HepG2 (cell line): ENCODE results near the gene SLC17A9. TPM values are rescaled to one million over a fixed set of nuclear protein-coding genes. Genes with fewer than 3 reads are reported as not detected.

Experiments used
- HMG20A ChIP-seq: IDR thresholded peaks from 2 replicates; pipeline ENCODE4 v1.6.1; 2016; ENCODE audit warnings: borderline replicate concordance
- IRF9 ChIP-seq: sonication (generic); formaldehyde crosslinking; IDR thresholded peaks from 2 replicates; pipeline ENCODE4 v1.8.0; 2022; ENCODE audit warnings: missing genetic modification reagents, mild to moderate bottlenecking, borderline replicate concordance
- KDM5A ChIP-seq: fragments of 200-600 bp; sonication (generic); IDR thresholded peaks from 2 replicates; pipeline ENCODE4 v1.7.0; 2018; ENCODE audit warnings: antibody characterized with exemption, mild to moderate bottlenecking, low read length, borderline replicate concordance
- KLF15 ChIP-seq: sonication (generic); formaldehyde crosslinking; IDR thresholded peaks from 2 replicates; pipeline ENCODE4 v1.8.1; 2023; ENCODE audit warnings: borderline replicate concordance, mild to moderate bottlenecking, inconsistent platforms, missing genetic modification reagents, mixed read lengths
- KLF6 ChIP-seq: IDR thresholded peaks from 2 replicates; pipeline ENCODE4 v1.8.0; 2016; ENCODE audit warnings: missing biosample characterization, missing genetic modification reagents
- POGZ ChIP-seq: sonication (generic); formaldehyde crosslinking; IDR thresholded peaks from 2 replicates; pipeline ENCODE4 v1.4.0; 2020; ENCODE audit warnings: mild to moderate bottlenecking, missing genetic modification reagents
- PTBP1 ChIP-seq: fragments of 200-400 bp; formaldehyde crosslinking; IDR thresholded peaks from 2 replicates; pipeline ENCODE4 v1.6.1; 2018; ENCODE audit warnings: low read length, low read depth; ENCODE audit not compliant: poor library complexity, severe bottlenecking
- RFX3 ChIP-seq: IDR thresholded peaks from 2 replicates; pipeline ENCODE4 v1.6.1; 2016; ENCODE audit warnings: missing biosample characterization, missing genetic modification reagents
- SKIL ChIP-seq: sonication (generic); formaldehyde crosslinking; IDR thresholded peaks from 2 replicates; pipeline ENCODE4 v1.8.0; 2022; ENCODE audit warnings: missing genetic modification reagents, mild to moderate bottlenecking, moderate library complexity, borderline replicate concordance
- SP1 ChIP-seq, 2 experiments: fragments of 450-650 bp in 1 of 2; sonication (generic) in 1 of 2; formaldehyde crosslinking in 1 of 2; IDR thresholded peaks; 2 replicates each; pipeline versions ENCODE4 v1.4.0 to v1.6.1; 2016 to 2020; ENCODE audit warnings: missing genetic modification reagents in 1 of 2
- WIZ ChIP-seq: sonication (generic); formaldehyde crosslinking; IDR thresholded peaks from 2 replicates; pipeline ENCODE4 v1.5.1; 2020; ENCODE audit warnings: mild to moderate bottlenecking, missing genetic modification reagents
- ZBED4 ChIP-seq: sonication (generic); formaldehyde crosslinking; IDR thresholded peaks from 2 replicates; pipeline ENCODE4 v1.4.0; 2020; ENCODE audit warnings: missing genetic modification reagents, borderline replicate concordance
- ZBTB10 ChIP-seq: sonication (generic); formaldehyde crosslinking; IDR thresholded peaks from 2 replicates; pipeline ENCODE4 v1.4.0; 2020; ENCODE audit warnings: missing genetic modification reagents, borderline replicate concordance
- ZNF17 ChIP-seq: sonication (generic); formaldehyde crosslinking; IDR thresholded peaks from 2 replicates; pipeline ENCODE4 v1.5.0; 2020; ENCODE audit warnings: mild to moderate bottlenecking, missing genetic modification reagents
- ZNF557 ChIP-seq: sonication (generic); formaldehyde crosslinking; IDR thresholded peaks from 2 replicates; pipeline ENCODE4 v1.4.0; 2020; ENCODE audit warnings: missing genetic modification reagents
- polyA plus RNA-seq, 8 experiments: library from polyadenylated mRNA; depleted of rRNA in 3 of 8; stranded (reverse) in 7 of 8; unstranded in 1 of 8; fragments of >200 nt; fragmentation: Illumina TruSeq in 4 of 8; extraction: Trizol in 4 of 8; gene quantifications; 2 replicates each; pipeline versions ENCODE4 v1.2.1 to v1.2.3, GENCODE V29; 2011 to 2016; ENCODE audit warnings: low read depth in 4 of 8, missing spikeins in 1 of 8, mixed read lengths in 1 of 8; ENCODE audit not compliant: insufficient read depth in 1 of 8
- total RNA-seq, 5 experiments: library from RNA; depleted of rRNA; stranded (reverse); fragments of >200 nt; fragmentation: Illumina TruSeq; extraction: Trizol; gene quantifications; 2 replicates each; pipeline ENCODE4 v1.2.3, GENCODE V29; 2016; ENCODE audit warnings: low read depth in 1 of 5
- TF ChIP-seq, protein P1 (sequence below): sonication (generic); formaldehyde crosslinking; IDR thresholded peaks from 2 replicates; pipeline ENCODE4 v1.8.1; 2023; ENCODE audit warnings: mild to moderate bottlenecking, moderate library complexity, missing genetic modification reagents

Gene SLC17A9
- total and polyA plus RNA-seq, 2 of the 13 experiments (the other 11 are each of a cell fraction or from before 2014, with no cell fraction given), result 110 to 191 TPM

- TF ChIP-seq, protein P1, sequence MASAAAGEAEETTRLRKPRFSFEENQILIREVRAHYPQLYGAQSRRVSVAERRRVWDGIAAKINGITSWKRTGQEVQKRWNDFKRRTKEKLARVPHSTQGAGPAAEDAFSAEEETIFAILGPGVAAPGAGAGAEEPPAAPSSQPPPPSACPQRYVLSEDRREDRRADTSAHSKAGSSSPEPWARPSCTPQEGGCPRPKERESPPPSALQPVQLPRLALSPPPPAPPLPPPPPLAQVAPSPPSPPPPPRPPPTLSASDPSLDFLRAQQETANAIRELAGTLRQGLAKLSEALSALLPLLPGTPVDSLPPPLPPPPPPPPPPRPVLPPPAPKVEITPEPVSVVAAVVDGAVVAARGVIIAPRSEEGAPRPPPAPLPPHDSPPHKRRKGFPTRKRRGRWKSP (CRISPR knock-in tag), result 0 out of 2 replicates have a peak, but pooled peaks have one; percentile 73
- TF ChIP-seq POGZ (CRISPR knock-in tag), result peak; percentile 88
- peak; percentile 99 for TF ChIP-seq KLF15 (CRISPR knock-in tag)
- TF ChIP-seq WIZ (CRISPR knock-in tag), result peak; percentile 97
- TF ChIP-seq ZNF557, result 0 out of 2 replicates have a peak, but pooled peaks have one; percentile 74
- peak; percentile 66; the same call in 1 of the 2 replicates for TF ChIP-seq ZBED4
- peak; percentile 97; the same call in 1 of the 2 replicates for TF ChIP-seq IRF9
- TF ChIP-seq KDM5A, result peak; percentile 94
- TF ChIP-seq HMG20A (CRISPR knock-in tag), result no peak; the same call in 1 of the 2 replicates
- TF ChIP-seq KLF6 (CRISPR knock-in tag), result peak; percentile 95; the same call in 1 of the 2 replicates
- TF ChIP-seq PTBP1, result peak; percentile 70
- TF ChIP-seq RFX3, result 0 out of 2 replicates have a peak, but pooled peaks have one; percentile 29
- TF ChIP-seq ZNF17 (CRISPR knock-in tag), result no peak
- TF ChIP-seq ZBTB10, result no peak
- TF ChIP-seq SP1 (IDR thresholded peaks at IDR 0.05), result no peak
- peak; percentile 96 for TF ChIP-seq SP1 (CRISPR knock-in tag; IDR thresholded peaks at IDR 0.05)
- peak; percentile 73; the same call in 1 of the 2 replicates for TF ChIP-seq SKIL (CRISPR knock-in tag)
Observed at GRCh38 chr20:62937268-62938104, 15.0 kb upstream of the SLC17A9 start (continued).
